ENCODE data around the gene MYCN. TPM values are rescaled to one million over a fixed set of nuclear protein-coding genes. Genes with fewer than 3 reads are reported as not detected.

MYCN gene
- total and polyA plus RNA-seq, 2 of the 8 experiments (the other 6 are each of a cell fraction or from before 2014, with no cell fraction given): 87.8 to 137 TPM

DNA sequence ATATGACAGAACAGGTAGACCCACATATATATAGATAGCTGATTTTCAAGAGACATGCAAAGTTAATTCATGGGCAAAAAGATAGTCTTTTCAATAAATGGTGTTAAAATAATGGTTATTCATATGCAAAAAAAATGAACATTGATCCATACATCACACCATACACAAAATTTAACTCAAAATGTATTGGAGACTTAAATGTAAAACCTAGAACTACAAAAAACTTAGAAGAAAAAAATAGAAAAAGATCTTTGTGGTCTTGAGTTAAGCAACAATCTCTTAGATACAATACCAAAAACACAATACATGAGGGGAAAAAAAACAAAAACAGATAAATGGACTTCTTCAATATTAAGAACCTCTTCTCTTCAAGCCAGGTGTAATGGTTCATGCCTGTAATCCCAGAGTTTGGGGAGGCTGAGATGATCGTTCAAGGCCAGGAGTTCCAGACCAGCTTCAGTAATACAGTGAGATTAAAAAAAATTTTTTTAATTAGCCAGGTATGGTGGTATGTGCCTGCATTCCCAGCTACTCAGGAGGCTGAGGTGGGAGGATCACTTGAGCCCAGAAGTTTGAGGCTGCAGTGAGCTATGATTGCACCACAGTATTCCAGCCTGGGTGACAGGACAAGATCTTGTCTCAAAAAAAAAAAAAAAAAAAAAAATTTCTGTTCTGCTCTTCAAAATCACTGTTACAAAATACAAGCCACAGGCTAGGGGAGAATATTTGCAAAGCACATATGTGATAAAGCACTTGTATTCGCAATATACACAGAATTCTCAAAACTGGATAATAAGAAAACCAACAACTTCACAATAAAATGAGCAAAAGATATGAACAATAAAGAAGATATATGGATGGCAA, 32.7 kb upstream of the MYCN start (continued):
- TF ChIP-seq, protein P1, sequence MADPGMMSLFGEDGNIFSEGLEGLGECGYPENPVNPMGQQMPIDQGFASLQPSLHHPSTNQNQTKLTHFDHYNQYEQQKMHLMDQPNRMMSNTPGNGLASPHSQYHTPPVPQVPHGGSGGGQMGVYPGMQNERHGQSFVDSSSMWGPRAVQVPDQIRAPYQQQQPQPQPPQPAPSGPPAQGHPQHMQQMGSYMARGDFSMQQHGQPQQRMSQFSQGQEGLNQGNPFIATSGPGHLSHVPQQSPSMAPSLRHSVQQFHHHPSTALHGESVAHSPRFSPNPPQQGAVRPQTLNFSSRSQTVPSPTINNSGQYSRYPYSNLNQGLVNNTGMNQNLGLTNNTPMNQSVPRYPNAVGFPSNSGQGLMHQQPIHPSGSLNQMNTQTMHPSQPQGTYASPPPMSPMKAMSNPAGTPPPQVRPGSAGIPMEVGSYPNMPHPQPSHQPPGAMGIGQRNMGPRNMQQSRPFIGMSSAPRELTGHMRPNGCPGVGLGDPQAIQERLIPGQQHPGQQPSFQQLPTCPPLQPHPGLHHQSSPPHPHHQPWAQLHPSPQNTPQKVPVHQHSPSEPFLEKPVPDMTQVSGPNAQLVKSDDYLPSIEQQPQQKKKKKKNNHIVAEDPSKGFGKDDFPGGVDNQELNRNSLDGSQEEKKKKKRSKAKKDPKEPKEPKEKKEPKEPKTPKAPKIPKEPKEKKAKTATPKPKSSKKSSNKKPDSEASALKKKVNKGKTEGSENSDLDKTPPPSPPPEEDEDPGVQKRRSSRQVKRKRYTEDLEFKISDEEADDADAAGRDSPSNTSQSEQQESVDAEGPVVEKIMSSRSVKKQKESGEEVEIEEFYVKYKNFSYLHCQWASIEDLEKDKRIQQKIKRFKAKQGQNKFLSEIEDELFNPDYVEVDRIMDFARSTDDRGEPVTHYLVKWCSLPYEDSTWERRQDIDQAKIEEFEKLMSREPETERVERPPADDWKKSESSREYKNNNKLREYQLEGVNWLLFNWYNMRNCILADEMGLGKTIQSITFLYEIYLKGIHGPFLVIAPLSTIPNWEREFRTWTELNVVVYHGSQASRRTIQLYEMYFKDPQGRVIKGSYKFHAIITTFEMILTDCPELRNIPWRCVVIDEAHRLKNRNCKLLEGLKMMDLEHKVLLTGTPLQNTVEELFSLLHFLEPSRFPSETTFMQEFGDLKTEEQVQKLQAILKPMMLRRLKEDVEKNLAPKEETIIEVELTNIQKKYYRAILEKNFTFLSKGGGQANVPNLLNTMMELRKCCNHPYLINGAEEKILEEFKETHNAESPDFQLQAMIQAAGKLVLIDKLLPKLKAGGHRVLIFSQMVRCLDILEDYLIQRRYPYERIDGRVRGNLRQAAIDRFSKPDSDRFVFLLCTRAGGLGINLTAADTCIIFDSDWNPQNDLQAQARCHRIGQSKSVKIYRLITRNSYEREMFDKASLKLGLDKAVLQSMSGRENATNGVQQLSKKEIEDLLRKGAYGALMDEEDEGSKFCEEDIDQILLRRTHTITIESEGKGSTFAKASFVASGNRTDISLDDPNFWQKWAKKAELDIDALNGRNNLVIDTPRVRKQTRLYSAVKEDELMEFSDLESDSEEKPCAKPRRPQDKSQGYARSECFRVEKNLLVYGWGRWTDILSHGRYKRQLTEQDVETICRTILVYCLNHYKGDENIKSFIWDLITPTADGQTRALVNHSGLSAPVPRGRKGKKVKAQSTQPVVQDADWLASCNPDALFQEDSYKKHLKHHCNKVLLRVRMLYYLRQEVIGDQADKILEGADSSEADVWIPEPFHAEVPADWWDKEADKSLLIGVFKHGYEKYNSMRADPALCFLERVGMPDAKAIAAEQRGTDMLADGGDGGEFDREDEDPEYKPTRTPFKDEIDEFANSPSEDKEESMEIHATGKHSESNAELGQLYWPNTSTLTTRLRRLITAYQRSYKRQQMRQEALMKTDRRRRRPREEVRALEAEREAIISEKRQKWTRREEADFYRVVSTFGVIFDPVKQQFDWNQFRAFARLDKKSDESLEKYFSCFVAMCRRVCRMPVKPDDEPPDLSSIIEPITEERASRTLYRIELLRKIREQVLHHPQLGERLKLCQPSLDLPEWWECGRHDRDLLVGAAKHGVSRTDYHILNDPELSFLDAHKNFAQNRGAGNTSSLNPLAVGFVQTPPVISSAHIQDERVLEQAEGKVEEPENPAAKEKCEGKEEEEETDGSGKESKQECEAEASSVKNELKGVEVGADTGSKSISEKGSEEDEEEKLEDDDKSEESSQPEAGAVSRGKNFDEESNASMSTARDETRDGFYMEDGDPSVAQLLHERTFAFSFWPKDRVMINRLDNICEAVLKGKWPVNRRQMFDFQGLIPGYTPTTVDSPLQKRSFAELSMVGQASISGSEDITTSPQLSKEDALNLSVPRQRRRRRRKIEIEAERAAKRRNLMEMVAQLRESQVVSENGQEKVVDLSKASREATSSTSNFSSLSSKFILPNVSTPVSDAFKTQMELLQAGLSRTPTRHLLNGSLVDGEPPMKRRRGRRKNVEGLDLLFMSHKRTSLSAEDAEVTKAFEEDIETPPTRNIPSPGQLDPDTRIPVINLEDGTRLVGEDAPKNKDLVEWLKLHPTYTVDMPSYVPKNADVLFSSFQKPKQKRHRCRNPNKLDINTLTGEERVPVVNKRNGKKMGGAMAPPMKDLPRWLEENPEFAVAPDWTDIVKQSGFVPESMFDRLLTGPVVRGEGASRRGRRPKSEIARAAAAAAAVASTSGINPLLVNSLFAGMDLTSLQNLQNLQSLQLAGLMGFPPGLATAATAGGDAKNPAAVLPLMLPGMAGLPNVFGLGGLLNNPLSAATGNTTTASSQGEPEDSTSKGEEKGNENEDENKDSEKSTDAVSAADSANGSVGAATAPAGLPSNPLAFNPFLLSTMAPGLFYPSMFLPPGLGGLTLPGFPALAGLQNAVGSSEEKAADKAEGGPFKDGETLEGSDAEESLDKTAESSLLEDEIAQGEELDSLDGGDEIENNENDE (IDR thresholded peaks at IDR 0.05; ENCODE audit: insufficient replicate concordance, low read length): no peak
- TF ChIP-seq SUZ12 (IDR thresholded peaks at IDR 0.05; ENCODE audit: low read length): no peak
- TF ChIP-seq CBX5 (IDR thresholded peaks at IDR 0.05; ENCODE audit: low read depth, low read length): no peak
- no peak for TF ChIP-seq FOSL1 (IDR thresholded peaks at IDR 0.05; ENCODE audit: insufficient read depth, low read depth, low read length)
- no peak for TF ChIP-seq BACH1 (IDR thresholded peaks at IDR 0.05; ENCODE audit: low read length)
- TF ChIP-seq POLR2AphosphoS5 (IDR thresholded peaks at IDR 0.05; ENCODE audit: low read depth, low read length): no peak
- TF ChIP-seq SAP30 (IDR thresholded peaks at IDR 0.05; ENCODE audit: insufficient read depth, insufficient replicate concordance, low read length): no peak
- TF ChIP-seq KDM4A (IDR thresholded peaks at IDR 0.05; ENCODE audit: low read depth, low read length, severe bottlenecking): no peak
- TF ChIP-seq TEAD4 (IDR thresholded peaks at IDR 0.05; ENCODE audit: low read depth, low read length): no peak
- TF ChIP-seq YY1 (IDR thresholded peaks at IDR 0.05; ENCODE audit: low read depth, low read length): no peak
